KMS-11 (cell line): ENCODE measurements around the gene SRGAP1.

ENCODE experiments used
- H2AFZ ChIP-seq: fragments of 200-600 bp; sonication (generic); 2 replicates; pipeline ENCODE4 v1.6.1; 2016; ENCODE audit warnings: antibody characterized with exemption, mixed run types, low read depth
- H3K27ac ChIP-seq: fragments of 200-600 bp; sonication (generic); 2 replicates; pipeline ENCODE4 v1.6.1; 2016; ENCODE audit warnings: mild to moderate bottlenecking, mixed run types
- H3K27me3 ChIP-seq: fragments of 200-600 bp; sonication (generic); 2 replicates; pipeline ENCODE4 v1.6.1; 2017; ENCODE audit warnings: mild to moderate bottlenecking, low read depth, mixed run types, moderate library complexity; ENCODE audit not compliant: insufficient read depth
- H3K36me3 ChIP-seq: fragments of 200-600 bp; sonication (generic); 2 replicates; pipeline ENCODE4 v1.6.1; 2017; ENCODE audit warnings: mild to moderate bottlenecking, mixed run types; ENCODE audit not compliant: insufficient read depth
- H3K4me1 ChIP-seq: fragments of 200-600 bp; sonication (generic); 2 replicates; pipeline ENCODE4 v1.6.1; 2016; ENCODE audit warnings: mild to moderate bottlenecking, low read depth, mixed run types; ENCODE audit not compliant: poor library complexity, severe bottlenecking
- H3K4me2 ChIP-seq: fragments of 200-600 bp; sonication (generic); 2 replicates; pipeline ENCODE4 v1.7.0; 2016; ENCODE audit warnings: mild to moderate bottlenecking, mixed run types
- H3K4me3 ChIP-seq: fragments of 200-600 bp; sonication (generic); IDR thresholded peaks from 2 replicates; pipeline ENCODE4 v1.6.1; 2017; ENCODE audit warnings: low read depth, low read length, mixed read lengths; ENCODE audit not compliant: insufficient read depth
- H3K79me2 ChIP-seq: fragments of 200-600 bp; sonication (generic); 2 replicates; pipeline ENCODE4 v1.6.1; 2016; ENCODE audit warnings: low read depth, mixed run types; ENCODE audit not compliant: insufficient read depth
- H3K9ac ChIP-seq: fragments of 200-600 bp; sonication (generic); 2 replicates; pipeline ENCODE4 v1.6.1; 2016; ENCODE audit warnings: mild to moderate bottlenecking, mixed run types
- H4K20me1 ChIP-seq: fragments of 200-600 bp; sonication (generic); 2 replicates; pipeline ENCODE4 v1.6.1; 2016; ENCODE audit warnings: mild to moderate bottlenecking, mixed run types; ENCODE audit not compliant: insufficient read depth
- CTCF ChIP-seq: fragments of 200-600 bp; sonication (generic); conservative IDR thresholded peaks from 2 replicates; pipeline ENCODE4 v1.6.1; 2017; ENCODE audit warnings: low read depth, mild to moderate bottlenecking, antibody characterized with exemption, low read length, moderate library complexity, mixed read lengths

The SRGAP1 gene

GRCh38 chr12:63948211-63948610 is 103.7 kb downstream of the SRGAP1 start:
- no peak for TF ChIP-seq CTCF
- Histone ChIP-seq H2AFZ (no peak overlapping the region), H3K9ac (no peak overlapping the region), H4K20me1 (no peaks in the 10 kb centered on the region), H3K4me1 (no peaks in the 10 kb centered on the region), H3K79me2 (no peaks in the 10 kb centered on the region), H3K27me3 (no peaks in the 10 kb centered on the region), H3K36me3 (no peaks in the 10 kb centered on the region), H3K4me3 (no peak overlapping the region), H3K4me2 (no peak overlapping the region), H3K27ac (no peak overlapping the region)

- H3K9ac ChIP-seq, result no peak overlapping the region
- no peak overlapping the region for H3K4me2 ChIP-seq
- H3K27ac ChIP-seq, result no peak overlapping the region
- no peaks in the 10 kb centered on the region for H3K79me2 ChIP-seq
- H3K4me1 ChIP-seq, result no peaks in the 10 kb centered on the region
- no peak overlapping the region for H2AFZ ChIP-seq
- H3K36me3 ChIP-seq, result no peaks in the 10 kb centered on the region
- H3K4me3 ChIP-seq, result no peak overlapping the region
- H4K20me1 ChIP-seq, result no peaks in the 10 kb centered on the region
- no peaks in the 10 kb centered on the region for H3K27me3 ChIP-seq
- no peak for TF ChIP-seq CTCF
Observed at GRCh38 chr12:63949902-63950301, 105.4 kb downstream of the SRGAP1 start.

GRCh38 chr12:63952995-63953394 is 108.5 kb downstream of the SRGAP1 start:
- H3K4me2 ChIP-seq, result no peak overlapping the region
- TF ChIP-seq CTCF, result no peak
- no peaks in the 10 kb centered on the region for H3K36me3 ChIP-seq
- H3K27me3 ChIP-seq, result no peaks in the 10 kb centered on the region
- no peak overlapping the region for H3K27ac ChIP-seq
- no peaks in the 10 kb centered on the region for H3K79me2 ChIP-seq
- H3K4me1 ChIP-seq, result no peaks in the 10 kb centered on the region
- H3K9ac ChIP-seq, result no peak overlapping the region
- no peak overlapping the region for H2AFZ ChIP-seq
- no peaks in the 10 kb centered on the region for H4K20me1 ChIP-seq
- no peak overlapping the region for H3K4me3 ChIP-seq

- Histone ChIP-seq H2AFZ (no peak overlapping the region), H3K4me1 (no peaks in the 10 kb centered on the region), H4K20me1 (no peaks in the 10 kb centered on the region), H3K4me3 (no peak overlapping the region), H3K36me3 (no peaks in the 10 kb centered on the region), H3K79me2 (no peaks in the 10 kb centered on the region), H3K27ac (no peak overlapping the region), H3K9ac (no peak overlapping the region), H3K27me3 (no peaks in the 10 kb centered on the region), H3K4me2 (no peak overlapping the region)
- no peak for TF ChIP-seq CTCF
Observed at GRCh38 chr12:63955831-63956666, 111.5 kb downstream of the SRGAP1 start.
